ENCODE measurements around the gene RRH. TPM values are rescaled to one million over a fixed set of nuclear protein-coding genes. Genes with fewer than 3 reads are reported as not detected.
"Not testable (repeated sequence)": the region's sequence is repeated elsewhere in the genome, so short reads cannot be mapped to it uniquely, and the experiment has no call there.

The RRH gene
- total RNA-seq, 1 donor from 2014 or later, result not detected

- H3K9me3 ChIP-seq, result no peaks in the 10 kb centered on the region
- no peaks in the 10 kb centered on the region for H3K36me3 ChIP-seq
- H3K27me3 ChIP-seq, result no peaks in the 10 kb centered on the region
- no peak overlapping the region for H3K27ac ChIP-seq
- intact Hi-C loops (cut with DNase I), result no loop called here
- TF ChIP-seq, protein P1, sequence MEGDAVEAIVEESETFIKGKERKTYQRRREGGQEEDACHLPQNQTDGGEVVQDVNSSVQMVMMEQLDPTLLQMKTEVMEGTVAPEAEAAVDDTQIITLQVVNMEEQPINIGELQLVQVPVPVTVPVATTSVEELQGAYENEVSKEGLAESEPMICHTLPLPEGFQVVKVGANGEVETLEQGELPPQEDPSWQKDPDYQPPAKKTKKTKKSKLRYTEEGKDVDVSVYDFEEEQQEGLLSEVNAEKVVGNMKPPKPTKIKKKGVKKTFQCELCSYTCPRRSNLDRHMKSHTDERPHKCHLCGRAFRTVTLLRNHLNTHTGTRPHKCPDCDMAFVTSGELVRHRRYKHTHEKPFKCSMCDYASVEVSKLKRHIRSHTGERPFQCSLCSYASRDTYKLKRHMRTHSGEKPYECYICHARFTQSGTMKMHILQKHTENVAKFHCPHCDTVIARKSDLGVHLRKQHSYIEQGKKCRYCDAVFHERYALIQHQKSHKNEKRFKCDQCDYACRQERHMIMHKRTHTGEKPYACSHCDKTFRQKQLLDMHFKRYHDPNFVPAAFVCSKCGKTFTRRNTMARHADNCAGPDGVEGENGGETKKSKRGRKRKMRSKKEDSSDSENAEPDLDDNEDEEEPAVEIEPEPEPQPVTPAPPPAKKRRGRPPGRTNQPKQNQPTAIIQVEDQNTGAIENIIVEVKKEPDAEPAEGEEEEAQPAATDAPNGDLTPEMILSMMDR (IDR thresholded peaks at IDR 0.05), result no peak
- H3K4me3 ChIP-seq, result no peak overlapping the region
- H3K4me1 ChIP-seq, result no peaks in the 10 kb centered on the region
- DNase-seq (ENCODE audit: low spot score in 2 of 2), result no peak
These were observed 18.8 kb downstream of the RRH start for GRCh38 chr4:109846395-109847098.

- no peak within 1 kb of the TSS for H3K4me3 ChIP-seq
- no peaks in the 10 kb centered on the region for H3K27me3 ChIP-seq
- no peaks in the 10 kb centered on the region for H3K4me1 ChIP-seq
- intact Hi-C loops (cut with DNase I), result no loop called here
- H3K9me3 ChIP-seq, result no peaks in the 10 kb centered on the region
- TF ChIP-seq, protein P1 (IDR thresholded peaks at IDR 0.05), result no peak
- no peak within 1 kb of the TSS for H3K27ac ChIP-seq
- no peak for DNase-seq (ENCODE audit: low spot score in 2 of 2)
- H3K36me3 ChIP-seq, result no peaks in the 10 kb centered on the region
These were observed 20.2 kb downstream of the RRH start, which contains the start of gene LRIT3 for GRCh38 chr4:109847896-109848442. TSS of gene LRIT3 (plus strand) at chr4:109848107. CDS start at chr4:109848202, 95 bp downstream.

DNA sequence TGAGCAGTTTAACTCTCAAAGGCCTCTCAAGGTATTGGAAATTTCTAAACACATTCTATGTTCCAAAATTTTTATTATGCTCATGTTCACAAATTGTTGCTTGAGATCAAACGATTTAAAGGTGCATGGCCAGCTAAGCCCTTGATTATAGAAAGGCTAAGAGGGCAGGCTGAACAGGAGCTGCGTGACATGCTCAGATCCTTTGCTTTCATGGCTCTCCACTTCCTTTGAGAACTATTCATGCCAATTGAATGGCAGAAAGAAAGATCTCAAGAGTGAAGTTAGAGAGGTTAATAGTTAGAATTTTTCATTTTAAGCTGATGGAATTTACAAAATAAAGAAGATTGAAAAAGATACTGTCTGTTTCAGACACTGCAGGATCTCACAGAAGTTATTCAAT lies 20.7 kb downstream of the RRH start:
- no peaks in the 10 kb centered on the region for H3K9me3 ChIP-seq
- no peak overlapping the region for H3K4me3 ChIP-seq
- no peaks in the 10 kb centered on the region for H3K4me1 ChIP-seq
- no peak for DNase-seq (ENCODE audit: low spot score in 2 of 2)
- TF ChIP-seq, protein P1 (IDR thresholded peaks at IDR 0.05), result no peak
- H3K27ac ChIP-seq, result no peak overlapping the region
- no peaks in the 10 kb centered on the region for H3K27me3 ChIP-seq
- intact Hi-C loops (cut with DNase I), result no loop called here
- H3K36me3 ChIP-seq, result no peaks in the 10 kb centered on the region

GRCh38 chr4:109850601-109851000 lies 22.8 kb downstream of the RRH start:
- no peak overlapping the region for H3K27ac ChIP-seq
- no peaks in the 10 kb centered on the region for H3K9me3 ChIP-seq
- no peaks in the 10 kb centered on the region for H3K4me1 ChIP-seq
- DNase-seq (ENCODE audit: low spot score in 2 of 2), result no peak
- no peaks in the 10 kb centered on the region for H3K27me3 ChIP-seq
- intact Hi-C loops (cut with DNase I), result no loop called here
- TF ChIP-seq, protein P1 (IDR thresholded peaks at IDR 0.05), result no peak
- no peaks in the 10 kb centered on the region for H3K36me3 ChIP-seq
- H3K4me3 ChIP-seq, result no peak overlapping the region

- H3K27me3 ChIP-seq; DNase-seq (ENCODE audit: low spot score in 2 of 2); intact Hi-C loops (cut with DNase I); H3K36me3 ChIP-seq; H3K4me3 ChIP-seq; H3K4me1 ChIP-seq; H3K27ac ChIP-seq; H3K9me3 ChIP-seq: not testable (repeated sequence)
These were observed 31.9 kb downstream of the RRH start for GRCh38 chr4:109859426-109860300.

GRCh38 chr4:109861271-109861670 lies 33.5 kb downstream of the RRH start:
- Histone ChIP-seq H3K4me3 (no peak overlapping the region), H3K9me3 (peaks cover 0 to 7% of the 10 kb centered on the region in 2 donors), H3K27me3 (no peaks in the 10 kb centered on the region), H3K36me3 (no peaks in the 10 kb centered on the region), H3K4me1 (no peaks in the 10 kb centered on the region), H3K27ac (no peak overlapping the region)
- intact Hi-C loops (cut with DNase I), result no loop called here
- DNase-seq (ENCODE audit: low spot score in 2 of 2), result no peak
- TF ChIP-seq, protein P1 (IDR thresholded peaks at IDR 0.05), result no peak

All from ascending aorta (tissue), 2 donors.